GM21367 (cell line): ENCODE data around the gene NFIA.

Experiments
- ATAC-seq: cut with Tn5 transposase; IDR thresholded peaks from one replicate; pipeline ENCODE4 v1.9.1; 2021; ENCODE audit not compliant: unreplicated experiment

Gene NFIA

GRCh38 chr1:61149010-61149860, 66.9 kb downstream of the NFIA start:
- no peak for ATAC-seq

GRCh38 chr1:61151565-61151964, 69.2 kb downstream of the NFIA start:
- ATAC-seq = no peak

GRCh38 chr1:61152066-61152465, 69.7 kb downstream of the NFIA start:
- no peak for ATAC-seq

GRCh38 chr1:61152469-61153105, 70.2 kb downstream of the NFIA start:
- no peak for ATAC-seq

- ATAC-seq = no peak
These were observed 74.5 kb downstream of the NFIA start for GRCh38 chr1:61156576-61157467.

- no peak for ATAC-seq
These were observed 75.2 kb downstream of the NFIA start for GRCh38 chr1:61157468-61157987.

GRCh38 chr1:61158591-61158990, 76.2 kb downstream of the NFIA start:
- no peak for ATAC-seq

GRCh38 chr1:61160526-61160925, 78.2 kb downstream of the NFIA start:
- no peak for ATAC-seq

GRCh38 chr1:61162520-61163258, 80.3 kb downstream of the NFIA start:
- ATAC-seq = no peak

GRCh38 chr1:61163355-61163754, 81.0 kb downstream of the NFIA start:
- ATAC-seq = no peak

GRCh38 chr1:61165402-61165801, 83.0 kb downstream of the NFIA start:
- no peak for ATAC-seq

GRCh38 chr1:61167309-61167708, 84.9 kb downstream of the NFIA start:
- ATAC-seq = no peak

- ATAC-seq = no peak
These were observed 86.7 kb downstream of the NFIA start for GRCh38 chr1:61169045-61169444.

GRCh38 chr1:61169634-61170033, 87.3 kb downstream of the NFIA start:
- no peak for ATAC-seq

GRCh38 chr1:61170328-61171238, 88.2 kb downstream of the NFIA start:
- no peak for ATAC-seq

GRCh38 chr1:61171346-61171745, 89.0 kb downstream of the NFIA start:
- ATAC-seq = no peak

- no peak for ATAC-seq
These were observed 89.6 kb downstream of the NFIA start for GRCh38 chr1:61171974-61172373.

GRCh38 chr1:61173118-61173517, 90.8 kb downstream of the NFIA start:
- no peak for ATAC-seq

- ATAC-seq = no peak
These were observed 91.9 kb downstream of the NFIA start for GRCh38 chr1:61174060-61174795.
